Smooth muscle cell of trachea (primary cell): ENCODE measurements around the gene RBM48. TPM values are rescaled to one million over a fixed set of nuclear protein-coding genes. Genes with fewer than 3 reads are reported as not detected.

Experiments
- total RNA-seq: library from RNA; depleted of rRNA; stranded (reverse); fragments of >200 nt; gene quantifications from 2 replicates; pipeline ENCODE4 v1.2.1, GENCODE V29; 2014

RBM48 gene
- 8.9 and 10.3 TPM in 2 replicates for total RNA-seq

DNA sequence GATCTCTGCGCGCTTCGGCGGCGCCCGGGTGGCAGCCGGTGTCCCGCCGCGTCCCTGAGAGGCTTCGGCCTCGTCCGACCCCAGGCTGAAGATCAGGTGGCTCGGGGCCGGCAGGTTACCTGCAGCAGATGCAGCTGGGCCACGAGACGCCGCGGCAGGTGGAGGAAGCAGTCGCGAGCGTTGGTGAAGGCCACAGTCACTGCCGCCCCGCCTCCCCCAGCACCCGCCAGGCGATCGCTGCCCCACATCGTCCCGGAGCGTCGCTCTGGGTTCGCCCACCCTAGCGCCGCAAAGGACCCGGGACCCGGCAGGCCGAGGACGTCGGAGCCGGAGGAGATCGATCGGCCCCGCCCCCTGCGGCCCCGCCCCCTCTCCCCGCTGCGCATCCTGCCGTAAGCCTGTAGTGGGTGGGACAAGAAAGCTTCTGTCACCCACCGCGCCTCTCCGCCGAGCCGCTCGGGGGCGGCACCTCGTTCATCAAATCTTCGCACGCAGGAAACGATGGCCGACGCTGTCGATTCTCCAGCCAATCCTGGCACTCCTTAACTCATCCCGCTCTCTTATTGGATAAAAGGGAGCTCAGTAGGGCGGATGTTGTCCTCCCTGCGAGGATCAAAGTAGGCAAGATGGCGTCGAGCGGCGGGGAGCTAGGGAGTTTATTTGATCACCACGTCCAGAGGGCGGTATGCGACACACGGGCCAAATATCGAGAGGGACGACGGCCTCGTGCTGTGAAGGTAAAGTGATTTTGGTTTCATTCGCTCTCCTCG is at the start of gene RBM48, which contains the start of gene PEX1:
RBM48 (plus strand) TSS at position 608 of the 770 bp plus-strand sequence; CDS start at position 627, 19 bp downstream.
PEX1 (minus strand) TSS at position 333 of the 770 bp plus-strand sequence; CDS start at position 248, 85 bp downstream.

Other genes starting within 250 kb of the RBM48 start
- gene GATAD1, start 81.3 kb upstream of the RBM48 start, total RNA-seq = 26.9 and 30.8 TPM in 2 replicates
- not detected in 2 replicates for gene ERVW-1, start 50.8 kb upstream of the RBM48 start, total RNA-seq
- 16.5 and 21.8 TPM in 2 replicates for gene PEX1, start 275 bp upstream of the RBM48 start, total RNA-seq
- 13.1 and 22.3 TPM in 2 replicates for gene FAM133B, start 61.6 kb downstream of the RBM48 start, total RNA-seq